ENCODE measurements around the gene CALCOCO1. TPM values are rescaled to one million over a fixed set of nuclear protein-coding genes. Genes with fewer than 3 reads are reported as not detected.

CALCOCO1 gene
- total and polyA plus RNA-seq, 9 of the 15 experiments (the other 6 are each of a cell fraction or from before 2014, with no cell fraction given), result 1.9 to 31.8 (median 11.0) TPM

GRCh38 chr12:53727310-53728041 is at the start of gene CALCOCO1 (continued):
- TF ChIP-seq, protein P1, sequence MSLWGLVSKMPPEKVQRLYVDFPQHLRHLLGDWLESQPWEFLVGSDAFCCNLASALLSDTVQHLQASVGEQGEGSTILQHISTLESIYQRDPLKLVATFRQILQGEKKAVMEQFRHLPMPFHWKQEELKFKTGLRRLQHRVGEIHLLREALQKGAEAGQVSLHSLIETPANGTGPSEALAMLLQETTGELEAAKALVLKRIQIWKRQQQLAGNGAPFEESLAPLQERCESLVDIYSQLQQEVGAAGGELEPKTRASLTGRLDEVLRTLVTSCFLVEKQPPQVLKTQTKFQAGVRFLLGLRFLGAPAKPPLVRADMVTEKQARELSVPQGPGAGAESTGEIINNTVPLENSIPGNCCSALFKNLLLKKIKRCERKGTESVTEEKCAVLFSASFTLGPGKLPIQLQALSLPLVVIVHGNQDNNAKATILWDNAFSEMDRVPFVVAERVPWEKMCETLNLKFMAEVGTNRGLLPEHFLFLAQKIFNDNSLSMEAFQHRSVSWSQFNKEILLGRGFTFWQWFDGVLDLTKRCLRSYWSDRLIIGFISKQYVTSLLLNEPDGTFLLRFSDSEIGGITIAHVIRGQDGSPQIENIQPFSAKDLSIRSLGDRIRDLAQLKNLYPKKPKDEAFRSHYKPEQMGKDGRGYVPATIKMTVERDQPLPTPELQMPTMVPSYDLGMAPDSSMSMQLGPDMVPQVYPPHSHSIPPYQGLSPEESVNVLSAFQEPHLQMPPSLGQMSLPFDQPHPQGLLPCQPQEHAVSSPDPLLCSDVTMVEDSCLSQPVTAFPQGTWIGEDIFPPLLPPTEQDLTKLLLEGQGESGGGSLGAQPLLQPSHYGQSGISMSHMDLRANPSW (CRISPR knock-in tag; IDR thresholded peaks at IDR 0.05), result no peak; the same call in 1 of the 2 replicates
- TF ChIP-seq ZNF518B (CRISPR knock-in tag; IDR thresholded peaks at IDR 0.05) (no peak), ZNF121 (CRISPR knock-in tag; conservative IDR thresholded peaks at IDR 0.05) (no peak), RAD21 (CRISPR knock-in tag; conservative IDR thresholded peaks at IDR 0.05 in 1 of 2, IDR thresholded peaks at IDR 0.05 in 1 of 2) (no peak), THAP12 (CRISPR knock-in tag; IDR thresholded peaks at IDR 0.05) (no peak), ZBTB49 (CRISPR knock-in tag; IDR thresholded peaks at IDR 0.05; ENCODE audit: borderline replicate concordance) (no peak), SRSF7 (optimal IDR thresholded peaks at IDR 0.05; ENCODE audit: low read depth, low read length) (no peak)
- TF ChIP-seq, protein P2, sequence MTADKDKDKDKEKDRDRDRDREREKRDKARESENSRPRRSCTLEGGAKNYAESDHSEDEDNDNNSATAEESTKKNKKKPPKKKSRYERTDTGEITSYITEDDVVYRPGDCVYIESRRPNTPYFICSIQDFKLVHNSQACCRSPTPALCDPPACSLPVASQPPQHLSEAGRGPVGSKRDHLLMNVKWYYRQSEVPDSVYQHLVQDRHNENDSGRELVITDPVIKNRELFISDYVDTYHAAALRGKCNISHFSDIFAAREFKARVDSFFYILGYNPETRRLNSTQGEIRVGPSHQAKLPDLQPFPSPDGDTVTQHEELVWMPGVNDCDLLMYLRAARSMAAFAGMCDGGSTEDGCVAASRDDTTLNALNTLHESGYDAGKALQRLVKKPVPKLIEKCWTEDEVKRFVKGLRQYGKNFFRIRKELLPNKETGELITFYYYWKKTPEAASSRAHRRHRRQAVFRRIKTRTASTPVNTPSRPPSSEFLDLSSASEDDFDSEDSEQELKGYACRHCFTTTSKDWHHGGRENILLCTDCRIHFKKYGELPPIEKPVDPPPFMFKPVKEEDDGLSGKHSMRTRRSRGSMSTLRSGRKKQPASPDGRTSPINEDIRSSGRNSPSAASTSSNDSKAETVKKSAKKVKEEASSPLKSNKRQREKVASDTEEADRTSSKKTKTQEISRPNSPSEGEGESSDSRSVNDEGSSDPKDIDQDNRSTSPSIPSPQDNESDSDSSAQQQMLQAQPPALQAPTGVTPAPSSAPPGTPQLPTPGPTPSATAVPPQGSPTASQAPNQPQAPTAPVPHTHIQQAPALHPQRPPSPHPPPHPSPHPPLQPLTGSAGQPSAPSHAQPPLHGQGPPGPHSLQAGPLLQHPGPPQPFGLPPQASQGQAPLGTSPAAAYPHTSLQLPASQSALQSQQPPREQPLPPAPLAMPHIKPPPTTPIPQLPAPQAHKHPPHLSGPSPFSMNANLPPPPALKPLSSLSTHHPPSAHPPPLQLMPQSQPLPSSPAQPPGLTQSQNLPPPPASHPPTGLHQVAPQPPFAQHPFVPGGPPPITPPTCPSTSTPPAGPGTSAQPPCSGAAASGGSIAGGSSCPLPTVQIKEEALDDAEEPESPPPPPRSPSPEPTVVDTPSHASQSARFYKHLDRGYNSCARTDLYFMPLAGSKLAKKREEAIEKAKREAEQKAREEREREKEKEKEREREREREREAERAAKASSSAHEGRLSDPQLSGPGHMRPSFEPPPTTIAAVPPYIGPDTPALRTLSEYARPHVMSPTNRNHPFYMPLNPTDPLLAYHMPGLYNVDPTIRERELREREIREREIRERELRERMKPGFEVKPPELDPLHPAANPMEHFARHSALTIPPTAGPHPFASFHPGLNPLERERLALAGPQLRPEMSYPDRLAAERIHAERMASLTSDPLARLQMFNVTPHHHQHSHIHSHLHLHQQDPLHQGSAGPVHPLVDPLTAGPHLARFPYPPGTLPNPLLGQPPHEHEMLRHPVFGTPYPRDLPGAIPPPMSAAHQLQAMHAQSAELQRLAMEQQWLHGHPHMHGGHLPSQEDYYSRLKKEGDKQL (CRISPR knock-in tag; IDR thresholded peaks at IDR 0.05; ENCODE audit: borderline replicate concordance), result no peak
